H9 (cell line): ENCODE results near the gene DYTN. TPM values are rescaled to one million over a fixed set of nuclear protein-coding genes. Genes with fewer than 3 reads are reported as not detected.

Source experiments
- DNase-seq: peaks from one replicate; pipeline ENCODE4 v3.0.0-alpha.2; 2017
- H2AFZ ChIP-seq: one replicate; pipeline ENCODE4 v1.6.1; 2013; ENCODE audit warnings: mild to moderate bottlenecking, low read length, control low read depth, moderate library complexity
- H2AK5ac ChIP-seq: 2 replicates; pipeline ENCODE4 v1.6.1; 2013; ENCODE audit warnings: low read length, control low read depth, mixed read lengths; ENCODE audit not compliant: insufficient read length
- H2BK120ac ChIP-seq: one replicate; pipeline ENCODE4 v1.6.1; 2013; ENCODE audit warnings: low read depth, mild to moderate bottlenecking, low read length, control low read depth, inconsistent platforms; ENCODE audit not compliant: poor library complexity, severe bottlenecking
- H2BK12ac ChIP-seq: 2 replicates; pipeline ENCODE4 v1.6.1; 2013; ENCODE audit warnings: low read length, control low read depth, mixed read lengths, low read depth; ENCODE audit not compliant: insufficient read length
- H2BK15ac ChIP-seq: 2 replicates; pipeline ENCODE4 v1.6.1; 2013; ENCODE audit warnings: low read depth, low read length, control low read depth
- H2BK20ac ChIP-seq: one replicate; pipeline ENCODE4 v1.6.1; 2013; ENCODE audit warnings: low read depth, mild to moderate bottlenecking, low read length, control low read depth, inconsistent platforms; ENCODE audit not compliant: poor library complexity, severe bottlenecking
- H2BK5ac ChIP-seq: 2 replicates; pipeline ENCODE4 v1.6.1; 2013; ENCODE audit warnings: low read length, control low read depth, mixed read lengths; ENCODE audit not compliant: insufficient read length
- H3K14ac ChIP-seq: 2 replicates; pipeline ENCODE4 v1.6.1; 2013; ENCODE audit warnings: low read length, control low read depth; ENCODE audit not compliant: insufficient read depth
- H3K18ac ChIP-seq: 2 replicates; pipeline ENCODE4 v1.6.1; 2013; ENCODE audit warnings: low read depth, mild to moderate bottlenecking, mixed read lengths, low read length, control low read depth; ENCODE audit not compliant: insufficient read length
- H3K23ac ChIP-seq: 2 replicates; pipeline ENCODE4 v1.6.1; 2013; ENCODE audit warnings: low read length, control low read depth, mixed read lengths, low read depth; ENCODE audit not compliant: insufficient read length
- H3K23me2 ChIP-seq: 2 replicates; pipeline ENCODE4 v1.6.1; 2013; ENCODE audit warnings: low read depth, mild to moderate bottlenecking, mixed read lengths, low read length, control low read depth; ENCODE audit not compliant: insufficient read length, poor library complexity, severe bottlenecking
- H3K27ac ChIP-seq: 2 replicates; pipeline ENCODE4 v1.5.1; 2013; ENCODE audit warnings: low read length, control low read depth, mixed read lengths, low read depth; ENCODE audit not compliant: insufficient read length
- H3K27me3 ChIP-seq: 2 replicates; pipeline ENCODE4 v1.6.1; 2013; ENCODE audit warnings: low read length, control low read depth, inconsistent platforms; ENCODE audit not compliant: insufficient read depth
- H3K4ac ChIP-seq: 2 replicates; pipeline ENCODE4 v1.6.1; 2013; ENCODE audit warnings: low read depth, mild to moderate bottlenecking, control low read depth, inconsistent platforms, low read length, moderate library complexity
- H3K4me1 ChIP-seq: 2 replicates; pipeline ENCODE4 v1.6.1; 2013; ENCODE audit warnings: low read length, control low read depth, inconsistent platforms; ENCODE audit not compliant: insufficient read depth
- H3K4me2 ChIP-seq: 2 replicates; pipeline ENCODE4 v1.6.1; 2013; ENCODE audit warnings: low read length, control low read depth, mixed read lengths; ENCODE audit not compliant: insufficient read length, insufficient read depth
- H3K56ac ChIP-seq: 2 replicates; pipeline ENCODE4 v1.6.1; 2013; ENCODE audit warnings: low read depth, mild to moderate bottlenecking, mixed read lengths, low read length, control low read depth; ENCODE audit not compliant: insufficient read length
- H3K79me1 ChIP-seq: 2 replicates; pipeline ENCODE4 v1.6.1; 2013; ENCODE audit warnings: low read depth, mild to moderate bottlenecking, moderate library complexity, low read length, control low read depth, inconsistent platforms; ENCODE audit not compliant: insufficient read depth, poor library complexity, severe bottlenecking
- H3K79me2 ChIP-seq: 2 replicates; pipeline ENCODE4 v1.6.1; 2013; ENCODE audit warnings: low read length, control low read depth, inconsistent platforms; ENCODE audit not compliant: insufficient read depth
- H3K9ac ChIP-seq: 2 replicates; pipeline ENCODE4 v1.6.1; 2013; ENCODE audit warnings: low read length, control low read depth, mixed read lengths; ENCODE audit not compliant: insufficient read length; ENCODE audit errors: extremely low read depth
- H3K9me3 ChIP-seq: one replicate; pipeline ENCODE4 v1.6.1; 2013; ENCODE audit warnings: low read depth, low read length, inconsistent platforms; ENCODE audit not compliant: control insufficient read depth
- H3T11ph ChIP-seq: one replicate; pipeline ENCODE4 v1.6.1; 2013; ENCODE audit warnings: mild to moderate bottlenecking, low read length, control low read depth, inconsistent platforms
- H4K20me1 ChIP-seq: one replicate; pipeline ENCODE4 v1.6.1; 2013; ENCODE audit not compliant: control insufficient read depth, insufficient read length, insufficient read depth
- H4K5ac ChIP-seq: 2 replicates; pipeline ENCODE4 v1.6.1; 2013; ENCODE audit warnings: low read depth, mild to moderate bottlenecking, mixed read lengths, low read length, control low read depth; ENCODE audit not compliant: insufficient read length
- H4K8ac ChIP-seq: replicated peaks from 2 replicates; pipeline ENCODE4 v1.6.1; 2013; ENCODE audit warnings: low read length, control low read depth, mixed read lengths, low read depth; ENCODE audit not compliant: insufficient read length
- H4K91ac ChIP-seq: 2 replicates; pipeline ENCODE4 v1.6.1; 2013; ENCODE audit warnings: low read depth, mild to moderate bottlenecking, moderate library complexity, mixed read lengths, low read length, control low read depth; ENCODE audit not compliant: insufficient read length
- H3K27ac Mint-ChIP-seq, 3 experiments: 2 replicates in 2 of 3; 3 replicates in 1 of 3; pipeline ENCODE4 v1.8.0; 2020 to 2021; ENCODE audit warnings: mixed read lengths in 3 of 3, mild to moderate bottlenecking in 1 of 3, moderate library complexity in 1 of 3
- H3K27me3 Mint-ChIP-seq: 2 replicates; pipeline ENCODE4 v1.8.0; 2021; ENCODE audit warnings: low read depth, mild to moderate bottlenecking, moderate library complexity, mixed read lengths
- H3K36me3 Mint-ChIP-seq, 3 experiments: 2 replicates in 2 of 3; 3 replicates in 1 of 3; pipeline ENCODE4 v1.8.0; 2020 to 2021; ENCODE audit warnings: low read depth in 3 of 3, mixed read lengths in 3 of 3; ENCODE audit not compliant: insufficient read depth in 1 of 3
- H3K4me1 Mint-ChIP-seq, 2 experiments: 2 replicates each; pipeline ENCODE4 v1.8.0; 2020; ENCODE audit warnings: mixed read lengths in 2 of 2
- H3K4me3 Mint-ChIP-seq, 2 experiments: 2 replicates in 1 of 2; 3 replicates in 1 of 2; pipeline ENCODE4 v1.8.0; 2020 to 2021; ENCODE audit warnings: mild to moderate bottlenecking in 2 of 2, mixed read lengths in 2 of 2, moderate library complexity in 1 of 2
- H3K9me3 Mint-ChIP-seq, 2 experiments: 2 replicates in 1 of 2; 3 replicates in 1 of 2; pipeline ENCODE4 v1.8.0; 2020; ENCODE audit warnings: mild to moderate bottlenecking in 2 of 2, mixed read lengths in 2 of 2, moderate library complexity in 1 of 2
- WGBS: extraction: QIAGEN DNeasy Blood & Tissue Kit; methylation state at CpG from one replicate; pipeline ENCODE4 v1.1.7; 2013; ENCODE audit warnings: missing lambda C conversion rate, low lambda C conversion rate, mixed read lengths; ENCODE audit not compliant: insufficient read length; ENCODE audit errors: extremely low coverage; 5-methylcytosine and 5-hydroxymethylcytosine counted together
- total RNA-seq: library from RNA; stranded (reverse); gene quantifications from 2 replicates; pipeline ENCODE4 v1.2.1, GENCODE V29; 2021
- TF ChIP-seq, protein P1 (sequence below): fragments of 200-600 bp; sonication (generic); conservative IDR thresholded peaks from 3 replicates; pipeline ENCODE4 v1.8.0; 2021; ENCODE audit warnings: antibody characterized with exemption, mild to moderate bottlenecking

DYTN gene
- total RNA-seq, 1 experiment from 2014 or later, result not detected

DNA sequence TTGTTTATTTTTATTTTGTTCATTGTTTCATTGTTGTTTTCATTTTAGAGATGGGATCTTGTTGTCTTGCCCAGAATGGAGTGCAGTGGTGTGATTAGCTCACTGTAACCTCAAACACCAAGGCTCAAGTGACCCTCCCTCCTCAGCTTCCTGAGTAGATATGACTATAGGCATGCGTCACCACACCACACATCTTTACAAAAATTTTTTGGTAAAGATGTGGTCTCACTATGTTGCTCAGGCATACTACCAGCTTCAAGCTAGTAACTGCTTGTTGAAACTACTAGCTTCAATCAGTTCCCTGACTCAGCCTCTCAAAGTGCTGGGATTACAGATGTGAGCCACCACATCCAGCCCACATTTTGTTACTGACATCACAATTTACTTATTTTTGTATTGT is 61.1 kb downstream of the DYTN start:
- Histone ChIP-seq H3K4ac (no peak overlapping the region), H2AK5ac (no peak overlapping the region), H4K8ac (no peak overlapping the region), H3K9me3 (no peaks in the 10 kb centered on the region), H3K23me2 (no peaks in the 10 kb centered on the region), H3K14ac (no peak overlapping the region), H3K23ac (no peak overlapping the region), H3K79me1 (no peaks in the 10 kb centered on the region), H4K91ac (no peak overlapping the region), H4K20me1 (no peaks in the 10 kb centered on the region), H3K18ac (no peak overlapping the region), H2AFZ (no peak overlapping the region), H3K27me3 (no peaks in the 10 kb centered on the region), H3K27ac (no peak overlapping the region), H2BK5ac (no peak overlapping the region), H3K4me2 (no peak overlapping the region), H3K9ac (no peak overlapping the region), H2BK15ac (no peak overlapping the region), H3K4me1 (no peaks in the 10 kb centered on the region), H3K56ac (no peak overlapping the region), H2BK12ac (no peak overlapping the region), H3T11ph (no peak overlapping the region), H4K5ac (no peak overlapping the region), H3K79me2 (no peaks in the 10 kb centered on the region), H2BK120ac (no peak overlapping the region), H2BK20ac (no peak overlapping the region)
- Mint-ChIP-seq H3K4me3 (no peak overlapping the region), H3K27ac (0 out of 7 replicates have a peak overlapping the region, but pooled peaks of 1 of the 3 experiments have one; percentile 55), H3K9me3 (no peaks in the 10 kb centered on the region), H3K27me3 (peaks cover 2% of the 10 kb centered on the region), H3K4me1 (no peaks in the 10 kb centered on the region), H3K36me3 (no peaks in the 10 kb centered on the region)
- no peak for DNase-seq
- TF ChIP-seq, protein P1, sequence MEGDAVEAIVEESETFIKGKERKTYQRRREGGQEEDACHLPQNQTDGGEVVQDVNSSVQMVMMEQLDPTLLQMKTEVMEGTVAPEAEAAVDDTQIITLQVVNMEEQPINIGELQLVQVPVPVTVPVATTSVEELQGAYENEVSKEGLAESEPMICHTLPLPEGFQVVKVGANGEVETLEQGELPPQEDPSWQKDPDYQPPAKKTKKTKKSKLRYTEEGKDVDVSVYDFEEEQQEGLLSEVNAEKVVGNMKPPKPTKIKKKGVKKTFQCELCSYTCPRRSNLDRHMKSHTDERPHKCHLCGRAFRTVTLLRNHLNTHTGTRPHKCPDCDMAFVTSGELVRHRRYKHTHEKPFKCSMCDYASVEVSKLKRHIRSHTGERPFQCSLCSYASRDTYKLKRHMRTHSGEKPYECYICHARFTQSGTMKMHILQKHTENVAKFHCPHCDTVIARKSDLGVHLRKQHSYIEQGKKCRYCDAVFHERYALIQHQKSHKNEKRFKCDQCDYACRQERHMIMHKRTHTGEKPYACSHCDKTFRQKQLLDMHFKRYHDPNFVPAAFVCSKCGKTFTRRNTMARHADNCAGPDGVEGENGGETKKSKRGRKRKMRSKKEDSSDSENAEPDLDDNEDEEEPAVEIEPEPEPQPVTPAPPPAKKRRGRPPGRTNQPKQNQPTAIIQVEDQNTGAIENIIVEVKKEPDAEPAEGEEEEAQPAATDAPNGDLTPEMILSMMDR, result no peak
- no CpG with 5 or more reads among the region's 1 CpG for WGBS
